Caco-2 (cell line): ENCODE measurements around the gene PTPRS. TPM values are rescaled to one million over a fixed set of nuclear protein-coding genes. Genes with fewer than 3 reads are reported as not detected.

ENCODE experiments used
- Bru-seq: library from RNA; stranded (reverse); fragments of 400-500 nt; gene quantifications from one replicate; lab custom pipeline; 2021; lab: Mats Ljungman, UMichigan
- BruChase-seq, 2 experiments: library from RNA; stranded (reverse); fragments of 400-500 nt; gene quantifications; one replicate each; lab custom pipeline; 2021; lab: Mats Ljungman, UMichigan
- BruUV-seq: library from RNA; stranded (reverse); fragments of 400-500 nt; replicated peaks from 2 replicates; lab custom pipeline; 2021; lab: Mats Ljungman, UMichigan
- CTCF ChIA-PET: fragments of 300-600 bp; sonication (Branson Sonifier 250); formaldehyde crosslinking; loops from one replicate; lab custom pipeline; 2022; ENCODE audit warnings: antibody characterized with exemption; lab: Charles Lee
- POLR2A ChIA-PET: fragments of 300-600 bp; sonication (Branson Sonifier 250); formaldehyde crosslinking; loops from one replicate; lab custom pipeline; 2022; ENCODE audit warnings: antibody characterized with exemption; lab: Charles Lee
- DNase-seq, 2 experiments: peaks; one replicate each; pipeline versions ENCODE4 v3.0.0 to v3.0.0-alpha.2; 2020 to 2022
- H3K27me3 ChIP-seq: replicated peaks from 2 replicates; pipeline ENCODE4 v1.6.0; 2011; ENCODE audit warnings: low read length; ENCODE audit not compliant: control insufficient read depth, insufficient read depth
- H3K36me3 ChIP-seq: 2 replicates; pipeline ENCODE4 v1.5.1; 2011; ENCODE audit warnings: low read length; ENCODE audit not compliant: control insufficient read depth, insufficient read depth
- H3K4me1 ChIP-seq: fragments of 250-450 bp; sonication (Bioruptor Pico); 2 replicates; pipeline ENCODE4 v1.5.1; 2020; ENCODE audit warnings: mild to moderate bottlenecking
- H3K4me3 ChIP-seq: 2 replicates; pipeline ENCODE4 v1.5.1; 2011; ENCODE audit warnings: low read depth, mild to moderate bottlenecking, control low read depth, low read length
- H3K9me3 ChIP-seq: fragments of 250-450 bp; sonication (Bioruptor Pico); 2 replicates; pipeline ENCODE4 v1.5.1; 2020; ENCODE audit warnings: mild to moderate bottlenecking, moderate library complexity
- H3K27ac Mint-ChIP-seq: one replicate; pipeline ENCODE4 v1.8.0; 2022; ENCODE audit warnings: mixed read lengths; ENCODE audit not compliant: unreplicated experiment
- H3K27me3 Mint-ChIP-seq: one replicate; pipeline ENCODE4 v1.8.0; 2022; ENCODE audit warnings: mixed read lengths; ENCODE audit not compliant: insufficient read depth, unreplicated experiment
- H3K36me3 Mint-ChIP-seq: one replicate; pipeline ENCODE4 v1.8.0; 2022; ENCODE audit warnings: mild to moderate bottlenecking, mixed read lengths; ENCODE audit not compliant: insufficient read depth, unreplicated experiment
- H3K4me1 Mint-ChIP-seq: one replicate; pipeline ENCODE4 v1.8.0; 2022; ENCODE audit warnings: low read depth, mixed read lengths; ENCODE audit not compliant: unreplicated experiment
- H3K4me3 Mint-ChIP-seq: one replicate; pipeline ENCODE4 v1.8.0; 2022; ENCODE audit warnings: mild to moderate bottlenecking, moderate library complexity, mixed read lengths; ENCODE audit not compliant: unreplicated experiment
- H3K9me3 Mint-ChIP-seq: one replicate; pipeline ENCODE4 v1.8.0; 2022; ENCODE audit warnings: mixed read lengths; ENCODE audit not compliant: unreplicated experiment
- CTCF ChIP-seq, 2 experiments: fragments of 200-600 bp in 1 of 2; IDR thresholded peaks; 1 replicate in 1 of 2; 2 replicates in 1 of 2; pipeline versions ENCODE4 v1.5.1 to v1.8.0; 2011 to 2022; ENCODE audit warnings: antibody characterized with exemption in 1 of 2, control low read depth in 1 of 2, inconsistent platforms in 1 of 2, low read depth in 1 of 2, low read length in 1 of 2, mild to moderate bottlenecking in 1 of 2, moderate library complexity in 1 of 2; ENCODE audit not compliant: insufficient read depth in 1 of 2, severe bottlenecking in 1 of 2, unreplicated experiment in 1 of 2
- intact Hi-C: fragments of 100-400 bp; cut with micrococcal nuclease; formaldehyde crosslinking; loops from one replicate; pipeline ENCODE4 v1.10.0; 2022; ENCODE audit not compliant: unreplicated experiment
- long read RNA-seq: library from polyadenylated mRNA; stranded (forward); transcript quantifications from one replicate; pipeline ENCODE4 v2.0.0, GENCODE V29; 2022
- total RNA-seq: library from RNA; stranded (reverse); gene quantifications from 2 replicates; pipeline ENCODE4 v1.2.3, GENCODE V29; 2022

The PTPRS gene
- total RNA-seq (65.0 and 65.6 TPM in 2 replicates), Bru-seq, nascent RNA (percentile 48 among the genes with signal in this experiment), BruChase-seq, experiment 1, labeled RNA remaining after a 2-hour chase (percentile 60 among the genes with signal in this experiment), BruChase-seq, experiment 2, labeled RNA remaining after a 6-hour chase (percentile 68 among the genes with signal in this experiment)
- long read RNA-seq, partial matches to known transcripts: 2 of 12 reads
- long read RNA-seq, other reads (novel, unspliced or antisense): 10 of 12 reads

- ChIA-PET POLR2A (interaction anchor here (0.6 to 0.8 kb wide), 4 partner anchors 13 to 240 kb away, joined by 4 to 5 read pairs (median 4); no protein-coding TSS in a partner anchor), CTCF (interaction anchor here (0.6 kb wide), 2 partner anchors 28 to 122 kb away, joined by 3 read pairs; no protein-coding TSS in a partner anchor)
- TSS peak; percentile 99 for BruUV-seq
- no peaks in the 10 kb centered on the region for H3K9me3 Mint-ChIP-seq
- H3K27me3 Mint-ChIP-seq: no peaks in the 10 kb centered on the region
- no peaks in the 10 kb centered on the region for H3K9me3 ChIP-seq
- no peaks in the 10 kb centered on the region for H3K27me3 ChIP-seq
- peak within 1 kb of the TSS; percentile 92 for H3K4me3 ChIP-seq
- DNase-seq: peak; percentile 84 to 93
- no peaks in the 10 kb centered on the region for H3K36me3 ChIP-seq
- H3K4me1 ChIP-seq: 0 out of 2 replicates have a peak, but pooled peaks cover 5% of the 10 kb centered on the region
- H3K36me3 Mint-ChIP-seq: peaks cover 12% of the 10 kb centered on the region
- H3K4me1 Mint-ChIP-seq: no peaks in the 10 kb centered on the region
- peak within 1 kb of the TSS; percentile 85 for H3K27ac Mint-ChIP-seq
- intact Hi-C loops: no loop called here
- peak within 1 kb of the TSS; percentile 82 for H3K4me3 Mint-ChIP-seq
- TF ChIP-seq CTCF (IDR thresholded peaks at IDR 0.05; ENCODE audit: insufficient read depth in 1 of 2, low read depth in 1 of 2, low read length in 1 of 2, severe bottlenecking in 1 of 2, unreplicated experiment in 1 of 2): no peak
Measured at GRCh38 chr19:5340637-5341447, at the start of gene PTPRS. PTPRS (minus strand) TSS chr19:5340812; CDS start chr19:5286140, 54,672 bp downstream.

- H3K4me3 ChIP-seq: no peak overlapping the region
- TF ChIP-seq CTCF (IDR thresholded peaks at IDR 0.05; ENCODE audit: insufficient read depth in 1 of 2, low read depth in 1 of 2, low read length in 1 of 2, severe bottlenecking in 1 of 2, unreplicated experiment in 1 of 2): no peak
- Mint-ChIP-seq H3K9me3 (peaks cover 26% of the 10 kb centered on the region), H3K27me3 (peaks cover 43% of the 10 kb centered on the region), H3K4me3 (no peak overlapping the region), H3K36me3 (no peaks in the 10 kb centered on the region), H3K27ac (no peak overlapping the region), H3K4me1 (no peaks in the 10 kb centered on the region)
- intact Hi-C loops: no loop called here
- ChIA-PET POLR2A (no interaction called here), CTCF (no interaction called here)
- H3K4me1 ChIP-seq: no peaks in the 10 kb centered on the region
- no peaks in the 10 kb centered on the region for H3K36me3 ChIP-seq
- no peak for DNase-seq
- H3K27me3 ChIP-seq: no peaks in the 10 kb centered on the region
- H3K9me3 ChIP-seq: no peaks in the 10 kb centered on the region
- no TSS peak for BruUV-seq
Measured at GRCh38 chr19:5389353-5389752, 48.7 kb upstream of the PTPRS start.

GRCh38 chr19:5387472-5387871 is 46.9 kb upstream of the PTPRS start:
- Histone ChIP-seq H3K27me3 (no peaks in the 10 kb centered on the region), H3K4me3 (no peak overlapping the region), H3K36me3 (no peaks in the 10 kb centered on the region), H3K9me3 (peaks cover 6% of the 10 kb centered on the region), H3K4me1 (no peaks in the 10 kb centered on the region)
- Mint-ChIP-seq H3K4me3 (no peak overlapping the region), H3K27ac (no peak overlapping the region), H3K9me3 (peaks cover 42% of the 10 kb centered on the region), H3K27me3 (peaks cover 33% of the 10 kb centered on the region), H3K36me3 (peaks cover 5% of the 10 kb centered on the region), H3K4me1 (no peaks in the 10 kb centered on the region)
- no peak for DNase-seq
- TF ChIP-seq CTCF (IDR thresholded peaks at IDR 0.05; ENCODE audit: insufficient read depth in 1 of 2, low read depth in 1 of 2, low read length in 1 of 2, severe bottlenecking in 1 of 2, unreplicated experiment in 1 of 2): no peak
- intact Hi-C loops: no loop called here
- ChIA-PET CTCF (interaction anchor here (0.5 kb wide), 1 partner anchor 812 kb away, joined by 4 read pairs; no protein-coding TSS in a partner anchor), POLR2A (no interaction called here)
- BruUV-seq: no TSS peak
